Stimulated activated CD4-positive, alpha-beta T cell treated with anti-CD3 and anti-CD28 coated beads, Interleukin-4, amount 100 ng/mL, for 4 hours (primary cell): Measurements from ENCODE around the gene SIAE.
"Not testable (repeated sequence)": the region's sequence is repeated elsewhere in the genome, so short reads cannot be mapped to it uniquely, and the experiment has no call there.

Experiments used
- DNase-seq, 2 experiments: peaks; one replicate each; pipeline ENCODE4 v3.0.0-alpha.2; 2020

Gene SIAE

DNA sequence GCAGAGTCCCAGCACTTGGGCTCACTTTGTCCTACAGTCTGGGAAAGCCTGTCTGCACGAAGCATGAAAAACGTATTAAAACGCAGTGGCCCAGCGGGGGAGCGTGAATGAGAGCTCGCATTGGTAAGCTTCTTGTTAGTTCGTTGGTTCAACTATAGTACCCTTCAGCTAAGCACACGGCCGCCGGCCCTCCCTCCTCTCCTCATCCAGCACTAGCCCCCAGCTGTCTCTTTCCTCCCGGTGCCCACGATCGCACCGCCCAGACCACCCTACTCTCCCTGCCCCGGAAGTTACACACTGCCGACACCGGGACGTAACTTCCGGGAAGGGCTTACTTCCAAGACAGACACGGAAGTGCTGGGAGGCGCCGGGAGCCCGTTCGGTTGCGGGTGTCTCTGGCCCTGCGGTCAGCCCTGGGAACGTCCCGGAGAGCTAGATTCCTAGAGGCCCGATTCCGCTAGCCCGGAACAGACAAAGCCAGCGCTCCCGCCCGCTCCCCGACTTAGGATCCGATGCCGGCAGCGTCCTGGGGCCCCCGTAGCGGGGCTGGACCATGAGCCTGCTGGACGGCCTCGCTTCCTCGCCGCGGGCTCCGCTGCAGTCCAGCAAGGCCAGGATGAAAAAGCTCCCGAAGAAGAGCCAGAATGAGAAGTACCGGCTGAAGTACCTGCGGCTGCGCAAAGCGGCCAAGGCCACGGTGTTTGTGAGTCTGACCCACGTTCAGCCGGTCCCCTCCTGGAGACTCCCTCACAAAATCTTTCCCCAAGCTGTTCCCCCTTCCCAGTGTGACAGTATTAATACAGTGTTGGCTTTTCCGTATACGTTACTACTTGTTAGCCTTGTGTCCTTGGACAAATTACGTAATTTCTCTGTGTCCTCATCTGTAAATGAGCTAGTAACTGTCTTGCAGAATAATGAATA lies 50.7 kb downstream of the SIAE start, which contains the start of gene TBRG1:
Gene TBRG1 (plus strand): TSS at position 334 of the 921 bp plus-strand sequence. CDS start 220 bp downstream, at position 554.
- DNase-seq, result peak; percentile 73 to 83

DNA sequence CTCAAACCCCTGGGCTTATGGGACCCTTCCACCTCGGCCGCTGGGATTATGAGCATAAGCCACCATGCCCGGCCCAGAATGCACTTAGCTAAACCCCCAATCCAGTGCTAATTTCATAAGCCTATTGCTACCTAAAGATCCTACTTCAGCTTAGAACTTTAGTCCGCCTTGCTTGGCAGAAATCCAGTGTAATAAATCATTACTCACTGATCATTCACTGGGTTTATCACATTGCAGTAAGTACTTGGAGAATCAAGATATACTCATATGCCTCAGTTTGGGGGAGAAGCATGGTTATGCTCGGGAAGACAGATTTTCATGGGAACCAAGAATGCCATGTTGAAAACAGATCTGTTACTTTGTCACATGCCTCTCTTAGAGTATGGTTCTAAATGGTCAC lies 54.7 kb downstream of the SIAE start:
- DNase-seq, result no peak

DNA sequence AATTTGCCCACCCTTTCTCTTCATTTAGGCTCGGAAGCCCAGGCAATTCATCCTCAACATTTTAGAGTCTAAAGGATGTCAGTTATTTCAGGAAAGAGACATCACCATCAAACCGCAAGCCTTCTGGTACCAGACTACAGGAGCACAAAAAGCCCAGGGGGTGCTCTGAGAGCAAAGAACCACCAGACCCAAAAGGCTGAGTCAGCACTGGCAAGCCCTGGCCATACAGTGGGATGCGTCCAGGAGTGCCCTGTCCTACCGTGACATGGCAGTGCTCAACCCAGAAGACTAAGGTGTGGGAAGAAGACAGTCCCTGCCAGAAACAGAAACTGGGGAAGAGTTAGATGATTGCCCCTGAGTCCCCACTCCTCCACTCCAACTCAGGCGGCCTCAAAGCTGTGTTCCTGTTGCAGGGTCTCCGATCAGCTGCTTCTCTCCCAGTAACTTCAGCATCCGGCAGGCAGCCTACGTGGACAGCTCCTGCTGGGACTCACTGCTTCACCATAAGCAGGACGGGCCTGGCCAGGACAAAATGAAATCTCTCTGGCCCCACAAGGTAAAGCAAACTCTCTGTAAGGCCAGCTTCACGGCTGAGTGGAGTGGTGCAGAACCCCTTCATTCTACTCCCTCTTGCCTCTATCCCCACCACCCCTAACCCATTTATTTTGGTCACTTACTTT lies 60.8 kb downstream of the SIAE start:
- no peak for DNase-seq

DNA sequence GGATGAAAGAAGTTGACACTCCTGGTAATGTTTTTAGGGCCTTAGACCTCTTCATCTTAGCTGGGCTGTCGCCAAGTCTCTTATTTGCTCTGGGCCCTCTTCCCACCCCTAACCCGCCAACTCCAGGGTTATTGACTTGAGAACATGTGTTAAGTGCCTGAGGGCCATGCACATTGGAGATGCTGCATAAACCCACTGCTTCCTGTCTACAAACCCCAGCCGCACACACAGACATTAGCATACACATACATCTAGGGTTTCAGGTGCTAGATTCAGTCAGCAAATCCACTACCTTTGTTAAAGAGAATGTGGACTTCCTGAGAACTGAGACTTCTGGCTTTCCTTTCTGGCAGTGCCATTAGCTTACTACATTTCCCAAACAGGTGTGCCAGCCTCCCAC lies 61.5 kb downstream of the SIAE start:
- DNase-seq, result no peak

DNA sequence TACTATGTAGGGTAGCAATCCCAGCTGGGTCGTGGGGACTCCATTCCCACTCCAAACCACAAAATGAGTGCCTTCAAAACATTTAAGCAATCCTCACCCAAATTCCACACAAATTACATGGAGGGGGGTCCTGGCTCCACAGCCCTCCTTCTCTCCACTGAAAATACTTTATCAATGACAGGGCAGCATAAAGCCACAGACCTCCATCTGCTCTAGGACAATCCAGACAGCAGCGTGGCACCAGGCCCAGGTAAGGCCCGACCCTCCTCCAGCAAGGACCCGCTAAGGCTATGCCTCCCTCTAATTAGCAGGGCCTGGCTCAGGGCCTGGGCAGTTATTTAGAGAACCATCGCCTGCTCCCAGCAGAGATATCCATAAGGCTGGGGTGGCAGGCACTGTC lies 62.5 kb downstream of the SIAE start, which contains the start of gene PANX3:
Gene PANX3 (plus strand): TSS at position 365 of the 400 bp plus-strand sequence. CDS start 129 bp downstream, outside the sequence.
- DNase-seq, result no peak

DNA sequence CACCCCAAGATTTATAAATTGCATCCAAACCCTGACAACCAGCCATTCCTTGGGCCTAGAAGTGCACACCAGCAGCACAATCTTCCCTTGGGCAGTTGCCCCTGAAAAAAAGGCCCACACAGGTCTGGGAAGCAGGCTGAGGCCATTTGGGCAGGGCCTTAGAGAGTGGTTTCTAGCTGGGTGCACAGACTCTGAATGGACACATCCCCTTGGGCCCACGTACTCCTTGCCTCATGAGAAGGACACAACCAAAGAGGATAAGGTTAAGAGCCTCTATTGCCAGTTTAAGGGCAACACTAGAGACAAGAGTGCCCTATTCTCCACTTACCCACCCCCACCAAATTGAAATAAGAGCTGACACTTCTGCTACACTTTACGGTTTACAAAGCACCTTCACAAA lies 63.2 kb downstream of the SIAE start:
- DNase-seq, result no peak

DNA sequence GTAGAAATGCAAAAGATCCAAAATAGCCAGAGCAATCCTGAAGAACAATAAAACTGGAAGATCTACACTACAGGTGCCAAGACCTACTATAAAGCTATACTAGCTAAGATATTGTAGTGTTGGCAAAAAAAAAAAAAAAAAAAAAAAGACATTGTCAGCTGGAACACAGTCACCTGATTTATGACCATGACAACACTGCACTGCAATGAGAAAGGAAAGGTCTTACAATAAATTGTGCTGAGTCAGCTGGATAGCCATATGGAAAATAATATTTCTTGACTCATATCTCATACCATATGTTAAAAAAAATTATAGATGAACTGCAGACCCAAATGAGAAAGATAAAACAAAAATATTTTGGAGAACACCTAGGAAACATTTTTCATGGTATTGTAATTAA lies 65.4 kb downstream of the SIAE start:
- no peak for DNase-seq

DNA sequence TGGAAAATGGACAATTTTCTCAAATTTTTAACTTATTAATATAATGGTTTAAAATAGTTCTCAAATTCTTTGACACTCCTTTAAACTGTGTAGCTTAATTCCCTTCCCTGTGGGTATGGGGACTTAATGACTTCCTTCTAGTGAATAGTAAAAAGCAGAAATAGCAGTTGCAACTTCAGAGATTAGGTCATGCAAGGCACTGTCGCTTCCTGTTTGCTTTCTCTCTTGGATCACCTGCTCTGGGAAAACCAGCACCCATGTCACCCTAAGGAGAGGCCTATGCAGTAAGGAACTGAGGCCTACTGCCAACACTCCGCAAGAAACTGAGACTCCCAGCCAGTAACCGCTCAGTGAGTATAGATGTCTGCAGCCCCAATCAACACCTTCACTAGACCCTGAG lies 67.8 kb downstream of the SIAE start:
- no peak for DNase-seq

DNA sequence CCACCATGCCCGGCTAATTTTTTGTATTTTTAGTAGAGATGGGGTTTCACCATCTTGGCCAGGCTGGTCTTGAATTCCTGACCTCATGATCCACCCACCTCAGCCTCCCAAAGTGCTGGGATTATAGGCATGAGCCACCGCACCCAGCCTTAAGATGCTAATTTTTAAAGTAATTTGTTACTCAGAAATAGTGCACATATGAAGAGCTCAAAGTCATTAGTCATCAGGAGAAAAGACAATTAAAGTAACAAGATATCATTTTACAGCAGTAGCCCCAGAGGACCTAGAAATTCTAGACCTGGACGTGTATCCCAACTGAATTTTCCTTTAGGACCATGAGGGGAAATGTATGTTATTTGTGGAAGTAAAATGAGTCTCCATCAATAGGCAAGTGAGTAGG lies 70.8 kb downstream of the SIAE start:
- DNase-seq, result not testable (repeated sequence)

DNA sequence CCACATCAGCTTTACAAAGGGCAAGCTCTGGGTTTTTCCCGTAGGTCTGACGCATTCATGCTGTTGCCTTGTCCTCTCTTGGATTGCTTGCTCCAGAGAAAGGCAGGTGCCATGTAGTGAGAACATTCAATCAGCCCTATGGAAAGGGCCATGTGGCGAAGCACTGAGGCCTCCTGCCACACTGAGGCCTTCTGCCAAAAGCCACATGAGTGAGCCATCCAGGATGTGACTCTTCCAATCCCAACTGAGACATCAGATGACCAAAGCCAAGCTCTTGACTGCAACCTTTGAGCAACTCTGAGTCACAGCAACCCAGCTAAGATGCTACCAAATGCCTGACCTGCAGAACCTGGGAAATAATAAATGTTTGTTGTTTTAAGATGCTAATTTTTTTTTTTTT lies 71.3 kb downstream of the SIAE start:
- DNase-seq, result no peak

DNA sequence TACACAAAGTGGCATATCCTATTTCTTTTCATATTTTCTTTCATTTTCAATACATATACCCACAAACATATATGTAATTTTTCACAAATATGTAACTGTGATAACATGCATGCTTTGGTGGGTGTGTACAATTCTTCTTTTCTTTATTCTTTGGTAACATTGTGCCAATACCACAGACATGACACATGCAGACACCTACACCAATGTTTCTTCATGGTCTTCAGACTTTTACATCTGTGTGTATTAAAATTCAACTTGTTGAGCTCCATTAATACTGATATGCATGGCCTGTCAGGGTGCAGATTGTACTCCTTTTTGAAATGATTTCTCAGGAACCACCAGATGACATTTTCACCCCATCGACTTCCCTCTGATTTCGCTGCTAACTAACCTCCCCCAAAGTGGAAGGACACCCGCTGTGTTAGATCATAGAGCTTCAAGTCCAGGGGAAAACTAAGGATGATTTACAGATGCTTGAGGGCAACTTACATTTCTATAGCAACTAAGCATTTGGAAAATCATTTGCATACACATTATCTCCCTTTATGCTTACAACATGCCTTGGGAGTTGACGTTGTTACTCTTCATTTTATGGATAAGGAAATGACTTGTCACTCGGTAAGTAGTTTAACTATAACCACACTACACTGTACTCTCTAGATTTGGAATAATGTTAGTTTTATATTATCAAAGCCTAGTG lies 72.8 kb downstream of the SIAE start:
- no peak for DNase-seq

DNA sequence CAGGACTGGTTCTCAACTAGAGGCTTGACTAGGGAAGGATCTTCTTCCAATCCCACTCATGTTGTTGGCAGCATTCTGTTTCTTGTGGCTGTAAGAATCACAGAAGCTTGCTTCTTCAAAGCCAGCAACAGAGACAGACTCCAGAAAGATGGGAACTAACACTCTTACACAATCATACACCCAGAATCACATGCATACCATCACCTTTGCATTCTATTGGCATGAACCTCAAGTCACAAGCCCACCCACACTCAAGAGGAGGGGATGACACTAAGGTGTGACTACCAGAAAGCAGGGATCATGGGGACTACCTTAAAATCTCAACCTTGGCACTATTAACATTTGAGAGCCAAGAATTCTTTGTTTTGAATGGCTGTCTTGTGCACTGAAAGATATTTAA lies 75.9 kb downstream of the SIAE start:
- no peak for DNase-seq

DNA sequence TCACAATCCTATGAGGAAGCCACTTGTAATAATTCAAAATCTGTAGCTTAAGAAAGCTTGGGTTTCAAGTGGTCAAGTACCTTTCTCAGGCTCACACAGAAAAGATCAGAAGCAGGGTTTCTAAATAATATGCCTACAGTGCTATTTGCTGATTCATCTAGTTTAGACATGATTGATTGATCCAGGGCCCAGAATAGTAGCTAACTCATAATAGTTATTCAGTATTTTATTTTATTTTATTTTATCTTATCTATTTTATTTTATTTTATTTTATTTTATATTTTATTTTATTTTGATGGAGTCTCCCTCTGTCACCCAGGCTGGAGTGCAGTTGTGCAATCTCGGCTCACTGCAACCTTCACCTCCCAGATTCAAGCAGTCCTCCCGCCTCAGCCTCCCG lies 78.2 kb downstream of the SIAE start:
- DNase-seq, result no peak

DNA sequence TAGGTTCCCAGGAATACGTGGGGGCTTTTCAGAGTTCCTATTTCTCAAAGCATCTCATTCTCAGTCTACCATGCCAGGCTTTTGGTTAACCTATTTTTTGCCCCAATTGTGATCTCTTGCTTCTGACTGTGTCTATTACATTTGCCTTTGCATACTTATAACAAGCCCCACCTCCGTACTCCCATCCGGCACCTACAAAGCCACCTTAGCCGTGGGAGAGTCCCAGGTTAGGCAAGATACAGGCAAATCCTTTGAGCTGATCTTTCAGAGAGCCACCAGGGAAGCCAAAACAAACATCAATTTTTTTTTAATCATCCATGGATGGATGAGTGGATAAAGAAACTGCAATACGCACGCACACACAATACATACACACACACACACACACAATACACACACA lies 80.9 kb downstream of the SIAE start:
- DNase-seq, result no peak

DNA sequence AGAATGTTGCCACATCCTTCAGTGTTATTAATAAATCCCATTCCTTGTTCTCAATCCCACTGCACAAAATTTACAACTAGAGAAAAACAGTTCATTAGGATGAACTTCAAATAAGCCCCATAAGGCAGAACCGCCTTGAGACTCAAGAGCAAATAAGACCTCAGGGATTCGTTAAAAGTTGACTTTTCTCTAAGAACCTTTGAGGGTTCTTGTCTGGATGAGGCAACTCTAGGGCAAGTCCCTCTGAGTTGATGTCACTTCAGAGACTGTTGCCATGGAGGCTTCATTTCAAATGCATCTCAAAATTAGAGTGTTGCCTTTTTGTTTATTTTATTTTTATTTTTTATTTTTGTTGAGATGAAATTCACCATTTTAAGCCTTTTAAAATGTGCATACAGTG lies 82.1 kb downstream of the SIAE start:
- no peak for DNase-seq

DNA sequence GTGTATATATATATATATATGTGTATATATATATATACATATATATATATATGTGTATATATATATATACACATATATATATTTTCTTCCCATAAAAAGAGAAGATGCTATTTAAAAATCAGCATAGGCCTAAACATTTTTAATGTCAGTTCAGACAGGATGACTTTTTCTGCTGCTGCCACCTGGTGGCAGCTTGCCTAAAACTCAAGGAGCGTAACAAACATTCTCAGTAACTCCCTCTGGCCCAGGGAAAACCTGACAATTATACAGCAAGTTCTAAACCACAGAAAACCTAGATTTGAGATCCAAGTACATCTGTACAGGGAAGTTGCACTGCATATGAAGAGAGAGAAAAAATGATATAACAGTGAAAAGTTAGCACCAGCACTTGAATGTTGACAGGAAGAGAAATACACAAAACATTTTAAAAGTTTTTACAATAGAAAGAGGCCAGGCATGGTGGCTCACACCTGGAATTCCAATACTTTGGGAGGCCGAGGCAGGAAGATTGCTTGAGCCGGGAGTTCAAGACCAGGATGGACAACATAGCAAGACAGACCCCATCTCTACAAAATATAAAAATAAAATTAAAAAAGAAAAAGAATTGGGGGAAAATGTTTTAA lies 87.2 kb downstream of the SIAE start:
- DNase-seq, result peak; percentile 6 to 39

DNA sequence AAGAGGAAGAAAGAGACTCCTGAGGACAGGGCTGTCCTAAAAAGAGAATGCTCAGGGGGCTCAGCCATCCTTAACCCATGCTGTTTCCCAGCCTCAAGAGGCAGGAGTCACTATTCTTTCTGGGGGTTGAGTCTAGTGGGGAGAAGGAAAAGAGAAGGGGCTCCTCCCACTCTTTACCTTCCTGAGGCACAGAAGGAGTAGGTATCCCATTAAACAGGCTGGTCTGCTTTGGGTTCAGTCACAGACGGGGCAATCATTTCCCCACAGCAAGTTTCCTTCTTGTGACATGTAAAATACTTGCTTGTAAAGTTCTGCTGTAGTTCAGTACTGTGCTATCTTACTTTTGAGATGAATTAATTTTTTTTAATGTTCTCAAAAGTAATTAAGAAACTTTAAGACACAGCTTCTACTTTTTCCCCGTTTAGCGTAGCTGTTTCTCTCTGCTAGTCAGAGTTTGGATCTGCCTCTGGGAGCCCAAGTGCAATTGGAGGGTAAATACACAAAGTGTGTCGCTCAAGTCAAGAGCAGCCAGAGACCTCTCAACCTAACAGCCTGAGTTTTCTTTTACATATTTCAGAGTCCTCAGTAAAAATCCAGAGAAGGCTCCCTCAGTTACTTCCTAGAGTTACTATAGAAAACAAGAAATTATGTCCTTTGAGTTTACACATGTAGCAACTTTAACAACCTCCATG lies 88.7 kb downstream of the SIAE start:
- DNase-seq, result no peak

DNA sequence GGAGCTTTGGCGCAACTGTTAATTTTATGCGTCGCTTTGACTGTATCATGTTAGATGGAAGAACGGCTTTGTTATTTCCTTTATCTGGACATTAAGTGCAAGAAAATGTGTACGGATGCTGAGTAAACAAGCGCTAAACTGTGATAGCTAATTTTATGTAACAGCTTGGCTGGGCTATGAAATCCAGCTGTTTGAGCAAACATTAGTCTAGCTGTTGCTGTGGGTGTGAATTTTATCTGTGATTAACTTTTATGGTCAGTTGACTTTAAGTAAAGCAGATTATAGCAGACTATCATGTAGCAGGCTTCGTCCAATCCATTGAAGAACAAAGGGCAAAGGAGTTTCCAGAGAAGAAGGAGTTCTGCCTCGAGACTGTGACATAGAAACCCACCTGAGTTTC lies 89.8 kb downstream of the SIAE start:
- no peak for DNase-seq
